Caco-2 (cell line): Measurements from ENCODE around the gene PPTC7. TPM values are rescaled to one million over a fixed set of nuclear protein-coding genes. Genes with fewer than 3 reads are reported as not detected.

Source experiments
- BruUV-seq: library from RNA; stranded (reverse); fragments of 400-500 nt; replicated peaks from 2 replicates; lab custom pipeline; 2021; lab: Mats Ljungman, UMichigan
- CTCF ChIA-PET: fragments of 300-600 bp; sonication (Branson Sonifier 250); formaldehyde crosslinking; loops from one replicate; lab custom pipeline; 2022; ENCODE audit warnings: antibody characterized with exemption; lab: Charles Lee
- POLR2A ChIA-PET: fragments of 300-600 bp; sonication (Branson Sonifier 250); formaldehyde crosslinking; loops from one replicate; lab custom pipeline; 2022; ENCODE audit warnings: antibody characterized with exemption; lab: Charles Lee
- DNase-seq, 2 experiments: peaks; one replicate each; pipeline versions ENCODE4 v3.0.0 to v3.0.0-alpha.2; 2020 to 2022
- H3K27me3 ChIP-seq: replicated peaks from 2 replicates; pipeline ENCODE4 v1.6.0; 2011; ENCODE audit warnings: low read length; ENCODE audit not compliant: control insufficient read depth, insufficient read depth
- H3K36me3 ChIP-seq: 2 replicates; pipeline ENCODE4 v1.5.1; 2011; ENCODE audit warnings: low read length; ENCODE audit not compliant: control insufficient read depth, insufficient read depth
- H3K4me1 ChIP-seq: fragments of 250-450 bp; sonication (Bioruptor Pico); 2 replicates; pipeline ENCODE4 v1.5.1; 2020; ENCODE audit warnings: mild to moderate bottlenecking
- H3K4me3 ChIP-seq: 2 replicates; pipeline ENCODE4 v1.5.1; 2011; ENCODE audit warnings: low read depth, mild to moderate bottlenecking, control low read depth, low read length
- H3K9me3 ChIP-seq: fragments of 250-450 bp; sonication (Bioruptor Pico); 2 replicates; pipeline ENCODE4 v1.5.1; 2020; ENCODE audit warnings: mild to moderate bottlenecking, moderate library complexity
- H3K27ac Mint-ChIP-seq: one replicate; pipeline ENCODE4 v1.8.0; 2022; ENCODE audit warnings: mixed read lengths; ENCODE audit not compliant: unreplicated experiment
- H3K27me3 Mint-ChIP-seq: one replicate; pipeline ENCODE4 v1.8.0; 2022; ENCODE audit warnings: mixed read lengths; ENCODE audit not compliant: insufficient read depth, unreplicated experiment
- H3K36me3 Mint-ChIP-seq: one replicate; pipeline ENCODE4 v1.8.0; 2022; ENCODE audit warnings: mild to moderate bottlenecking, mixed read lengths; ENCODE audit not compliant: insufficient read depth, unreplicated experiment
- H3K4me1 Mint-ChIP-seq: one replicate; pipeline ENCODE4 v1.8.0; 2022; ENCODE audit warnings: low read depth, mixed read lengths; ENCODE audit not compliant: unreplicated experiment
- H3K4me3 Mint-ChIP-seq: one replicate; pipeline ENCODE4 v1.8.0; 2022; ENCODE audit warnings: mild to moderate bottlenecking, moderate library complexity, mixed read lengths; ENCODE audit not compliant: unreplicated experiment
- H3K9me3 Mint-ChIP-seq: one replicate; pipeline ENCODE4 v1.8.0; 2022; ENCODE audit warnings: mixed read lengths; ENCODE audit not compliant: unreplicated experiment
- CTCF ChIP-seq, 2 experiments: fragments of 200-600 bp in 1 of 2; IDR thresholded peaks; 1 replicate in 1 of 2; 2 replicates in 1 of 2; pipeline versions ENCODE4 v1.5.1 to v1.8.0; 2011 to 2022; ENCODE audit warnings: antibody characterized with exemption in 1 of 2, control low read depth in 1 of 2, inconsistent platforms in 1 of 2, low read depth in 1 of 2, low read length in 1 of 2, mild to moderate bottlenecking in 1 of 2, moderate library complexity in 1 of 2; ENCODE audit not compliant: insufficient read depth in 1 of 2, severe bottlenecking in 1 of 2, unreplicated experiment in 1 of 2
- intact Hi-C: fragments of 100-400 bp; cut with micrococcal nuclease; formaldehyde crosslinking; loops from one replicate; pipeline ENCODE4 v1.10.0; 2022; ENCODE audit not compliant: unreplicated experiment
- total RNA-seq: library from RNA; stranded (reverse); gene quantifications from 2 replicates; pipeline ENCODE4 v1.2.3, GENCODE V29; 2022

PPTC7 gene
- total RNA-seq, 1 experiment from 2014 or later, result 19.0 TPM

GRCh38 chr12:110516995-110517394, 66.1 kb downstream of the PPTC7 start:
- DNase-seq, result no peak
- Mint-ChIP-seq H3K9me3 (no peaks in the 10 kb centered on the region), H3K36me3 (no peaks in the 10 kb centered on the region), H3K27me3 (no peaks in the 10 kb centered on the region), H3K4me1 (no peaks in the 10 kb centered on the region), H3K27ac (no peak overlapping the region), H3K4me3 (no peak overlapping the region)
- Histone ChIP-seq H3K9me3 (no peaks in the 10 kb centered on the region), H3K36me3 (no peaks in the 10 kb centered on the region), H3K4me3 (no peak overlapping the region), H3K27me3 (no peaks in the 10 kb centered on the region), H3K4me1 (no peaks in the 10 kb centered on the region)
- CTCF ChIA-PET, result no interaction called here
- intact Hi-C loops, result no loop called here
- no peak for TF ChIP-seq CTCF (IDR thresholded peaks at IDR 0.05; ENCODE audit: insufficient read depth in 1 of 2, low read depth in 1 of 2, low read length in 1 of 2, severe bottlenecking in 1 of 2, unreplicated experiment in 1 of 2)
- no TSS peak for BruUV-seq
- POLR2A ChIA-PET, result no interaction called here

DNA sequence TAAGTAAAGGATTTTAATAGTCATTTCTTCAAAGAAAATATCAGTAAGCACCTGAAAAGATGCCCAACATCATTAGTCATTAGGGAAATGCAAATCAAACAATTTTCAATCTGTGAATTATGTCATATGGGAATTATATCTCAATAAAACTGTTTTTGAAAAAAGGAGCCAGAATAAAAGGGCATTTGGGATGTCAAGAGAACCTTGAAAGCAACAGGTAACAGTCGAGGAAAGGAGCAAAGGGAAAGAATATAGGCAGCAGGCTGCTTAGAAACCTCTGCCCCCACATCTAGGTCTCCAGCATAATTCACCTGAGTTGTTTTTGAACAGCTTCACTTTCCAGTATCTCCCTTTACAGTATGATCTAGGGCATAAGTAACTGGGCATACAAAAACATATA, 68.8 kb downstream of the PPTC7 start:
- intact Hi-C loops, result loop anchor here (5.0 kb wide), 1 partner anchor 183 kb away; no protein-coding TSS in a partner anchor
- DNase-seq, result no peak
- H3K4me3 ChIP-seq, result no peak overlapping the region
- Mint-ChIP-seq H3K27ac (no peak overlapping the region), H3K9me3 (no peaks in the 10 kb centered on the region), H3K27me3 (no peaks in the 10 kb centered on the region), H3K36me3 (no peaks in the 10 kb centered on the region), H3K4me1 (no peaks in the 10 kb centered on the region), H3K4me3 (no peak overlapping the region)
- H3K9me3 ChIP-seq, result no peaks in the 10 kb centered on the region
- TF ChIP-seq CTCF (IDR thresholded peaks at IDR 0.05; ENCODE audit: insufficient read depth in 1 of 2, low read depth in 1 of 2, low read length in 1 of 2, severe bottlenecking in 1 of 2, unreplicated experiment in 1 of 2), result no peak
- ChIA-PET POLR2A (no interaction called here), CTCF (no interaction called here)
- no peaks in the 10 kb centered on the region for H3K27me3 ChIP-seq
- H3K36me3 ChIP-seq, result no peaks in the 10 kb centered on the region
- H3K4me1 ChIP-seq, result no peaks in the 10 kb centered on the region
- BruUV-seq, result no TSS peak

GRCh38 chr12:110513842-110514241, 69.3 kb downstream of the PPTC7 start:
- H3K4me3 Mint-ChIP-seq, result no peak overlapping the region
- BruUV-seq, result no TSS peak
- DNase-seq, result no peak
- CTCF ChIA-PET, result interaction anchor here (0.6 to 0.8 kb wide), 2 partner anchors 45 to 87 kb away, joined by 3 read pairs; partner anchors contain the start of gene FAM216A
- POLR2A ChIA-PET, result no interaction called here
- no peaks in the 10 kb centered on the region for H3K27me3 ChIP-seq
- no peaks in the 10 kb centered on the region for H3K4me1 ChIP-seq
- no peaks in the 10 kb centered on the region for H3K9me3 Mint-ChIP-seq
- H3K36me3 ChIP-seq, result no peaks in the 10 kb centered on the region
- H3K4me3 ChIP-seq, result no peak overlapping the region
- no peaks in the 10 kb centered on the region for H3K27me3 Mint-ChIP-seq
- no peaks in the 10 kb centered on the region for H3K9me3 ChIP-seq
- intact Hi-C loops, result loop anchor here (5.0 kb wide), 1 partner anchor 183 kb away; no protein-coding TSS in a partner anchor
- no peak for TF ChIP-seq CTCF (IDR thresholded peaks at IDR 0.05; ENCODE audit: insufficient read depth in 1 of 2, low read depth in 1 of 2, low read length in 1 of 2, severe bottlenecking in 1 of 2, unreplicated experiment in 1 of 2)
- H3K36me3 Mint-ChIP-seq, result no peaks in the 10 kb centered on the region
- no peaks in the 10 kb centered on the region for H3K4me1 Mint-ChIP-seq
- H3K27ac Mint-ChIP-seq, result no peak overlapping the region
